Hepatocyte (in vitro differentiated cells): ENCODE data around the gene PRKRIP1. TPM values are rescaled to one million over a fixed set of nuclear protein-coding genes. Genes with fewer than 3 reads are reported as not detected.

Experiments
- DNase-seq: peaks from one replicate; pipeline ENCODE4 v3.0.0-alpha.2; 2016; ENCODE audit warnings: low spot score
- H2AFZ ChIP-seq: fragments of 200-600 bp; sonication (generic); 2 replicates; pipeline ENCODE4 v1.6.0; 2016; ENCODE audit warnings: antibody characterized with exemption, mild to moderate bottlenecking
- H3K27ac ChIP-seq: fragments of 200-600 bp; sonication (generic); 2 replicates; pipeline ENCODE4 v1.5.1; 2016; ENCODE audit warnings: mild to moderate bottlenecking
- H3K27me3 ChIP-seq: fragments of 200-600 bp; sonication (generic); 2 replicates; pipeline ENCODE4 v1.6.1; 2016
- H3K36me3 ChIP-seq: fragments of 200-600 bp; sonication (generic); replicated peaks from 2 replicates; pipeline ENCODE4 v1.5.1; 2016; ENCODE audit warnings: low read depth; ENCODE audit not compliant: insufficient read depth
- H3K4me1 ChIP-seq: fragments of 200-600 bp; sonication (generic); 2 replicates; pipeline ENCODE4 v1.5.1; 2016; ENCODE audit warnings: mild to moderate bottlenecking, moderate library complexity; ENCODE audit not compliant: insufficient read depth
- H3K4me2 ChIP-seq: fragments of 200-600 bp; sonication (generic); 2 replicates; pipeline ENCODE4 v1.6.0; 2016
- H3K4me3 ChIP-seq: fragments of 200-600 bp; sonication (generic); 2 replicates; pipeline ENCODE4 v1.5.1; 2016; ENCODE audit warnings: mild to moderate bottlenecking
- H3K79me2 ChIP-seq: fragments of 200-600 bp; sonication (generic); 2 replicates; pipeline ENCODE4 v1.6.0; 2017; ENCODE audit warnings: mild to moderate bottlenecking
- H3K9me2 ChIP-seq: fragments of 200-600 bp; sonication (generic); replicated peaks from 2 replicates; pipeline ENCODE4 v1.6.0; 2017; ENCODE audit warnings: mild to moderate bottlenecking; ENCODE audit not compliant: insufficient read depth
- H3K9me3 ChIP-seq: fragments of 200-600 bp; sonication (generic); 2 replicates; pipeline ENCODE4 v1.5.1; 2016; ENCODE audit warnings: low read depth, mild to moderate bottlenecking
- H4K20me1 ChIP-seq: fragments of 200-600 bp; sonication (generic); 2 replicates; pipeline ENCODE4 v1.6.0; 2016; ENCODE audit warnings: mild to moderate bottlenecking; ENCODE audit not compliant: insufficient read depth, poor library complexity, severe bottlenecking
- EZH2 ChIP-seq: fragments of 200-600 bp; sonication (generic); IDR thresholded peaks from 2 replicates; pipeline ENCODE4 v1.6.1; 2016; ENCODE audit warnings: antibody characterized with exemption, mild to moderate bottlenecking, borderline replicate concordance
- EZH2phosphoT487 ChIP-seq: fragments of 200-600 bp; sonication (generic); IDR thresholded peaks from one replicate; pipeline ENCODE4 v1.6.1; 2018; ENCODE audit warnings: antibody characterized with exemption, mild to moderate bottlenecking, low read depth, moderate library complexity; ENCODE audit not compliant: unreplicated experiment, severe bottlenecking
- WGBS: methylation state at CpG from one replicate; pipeline ENCODE4 v1.1.6; 2016; ENCODE audit warnings: low lambda C conversion rate; ENCODE audit errors: missing lambda C conversion rate; 5-methylcytosine and 5-hydroxymethylcytosine counted together
- polyA plus RNA-seq: library from polyadenylated mRNA; unstranded; fragments of >200 nt; fragmentation: Nextera tagmentation; extraction: Ambion mirVana; gene quantifications from 2 replicates; pipeline ENCODE4 v1.2.1, GENCODE V29; 2016
- total RNA-seq: library from RNA; depleted of rRNA; stranded (reverse); fragments of >200 nt; gene quantifications from 2 replicates; pipeline ENCODE4 v1.2.3, GENCODE V29; 2014
- TF ChIP-seq, protein P1 (sequence below): fragments of 200-600 bp; sonication (generic); IDR thresholded peaks from 2 replicates; pipeline ENCODE4 v1.5.1; 2016; ENCODE audit warnings: antibody characterized with exemption, mild to moderate bottlenecking; ENCODE audit not compliant: poor library complexity

Gene PRKRIP1
- total and polyA plus RNA-seq, 2 experiments from 2014 or later = 33.8 to 44.6 TPM

DNA sequence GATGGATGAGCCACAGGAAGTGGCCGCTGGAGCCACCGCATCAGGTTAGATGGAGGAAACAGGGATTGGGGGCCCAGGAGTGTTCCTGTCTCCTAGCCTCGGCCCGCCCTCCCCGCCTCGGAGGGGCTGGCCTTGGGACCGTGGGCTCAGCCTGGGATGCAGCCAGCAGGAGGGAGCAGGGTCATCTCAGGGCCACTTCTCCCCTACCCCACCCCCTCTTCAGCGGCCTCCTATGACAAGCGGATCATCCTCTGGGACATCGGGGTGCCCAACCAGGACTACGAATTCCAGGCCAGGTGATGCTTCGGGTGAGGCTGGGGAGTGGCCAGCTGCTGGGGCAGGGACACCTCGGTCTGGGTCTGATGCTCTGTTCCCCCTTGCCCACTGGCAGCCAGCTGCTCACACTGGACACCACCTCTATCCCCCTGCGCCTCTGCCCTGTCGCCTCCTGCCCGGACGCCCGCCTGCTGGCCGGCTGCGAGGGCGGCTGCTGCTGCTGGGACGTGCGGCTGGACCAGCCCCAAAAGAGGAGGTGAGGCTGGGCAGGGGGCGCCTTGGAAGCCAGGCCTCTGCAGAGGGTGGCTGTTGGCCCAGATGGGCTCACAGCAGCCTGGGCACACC, 73.3 kb downstream of the PRKRIP1 start:
- no peaks in the 10 kb centered on the region for H3K4me1 ChIP-seq
- no peak for DNase-seq
- H4K20me1 ChIP-seq = no peaks in the 10 kb centered on the region
- 91% methylated on average over 24 of the region's 24 CpGs for WGBS
- H3K27ac ChIP-seq = no peak overlapping the region
- no peak overlapping the region for H3K4me2 ChIP-seq
- TF ChIP-seq EZH2phosphoT487 = no peak
- TF ChIP-seq, protein P1, sequence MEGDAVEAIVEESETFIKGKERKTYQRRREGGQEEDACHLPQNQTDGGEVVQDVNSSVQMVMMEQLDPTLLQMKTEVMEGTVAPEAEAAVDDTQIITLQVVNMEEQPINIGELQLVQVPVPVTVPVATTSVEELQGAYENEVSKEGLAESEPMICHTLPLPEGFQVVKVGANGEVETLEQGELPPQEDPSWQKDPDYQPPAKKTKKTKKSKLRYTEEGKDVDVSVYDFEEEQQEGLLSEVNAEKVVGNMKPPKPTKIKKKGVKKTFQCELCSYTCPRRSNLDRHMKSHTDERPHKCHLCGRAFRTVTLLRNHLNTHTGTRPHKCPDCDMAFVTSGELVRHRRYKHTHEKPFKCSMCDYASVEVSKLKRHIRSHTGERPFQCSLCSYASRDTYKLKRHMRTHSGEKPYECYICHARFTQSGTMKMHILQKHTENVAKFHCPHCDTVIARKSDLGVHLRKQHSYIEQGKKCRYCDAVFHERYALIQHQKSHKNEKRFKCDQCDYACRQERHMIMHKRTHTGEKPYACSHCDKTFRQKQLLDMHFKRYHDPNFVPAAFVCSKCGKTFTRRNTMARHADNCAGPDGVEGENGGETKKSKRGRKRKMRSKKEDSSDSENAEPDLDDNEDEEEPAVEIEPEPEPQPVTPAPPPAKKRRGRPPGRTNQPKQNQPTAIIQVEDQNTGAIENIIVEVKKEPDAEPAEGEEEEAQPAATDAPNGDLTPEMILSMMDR = no peak
- no peak for TF ChIP-seq EZH2
- H3K9me2 ChIP-seq = no peaks in the 10 kb centered on the region
- H3K9me3 ChIP-seq = no peaks in the 10 kb centered on the region
- H2AFZ ChIP-seq = no peak overlapping the region
- H3K36me3 ChIP-seq = no peaks in the 10 kb centered on the region
- no peaks in the 10 kb centered on the region for H3K27me3 ChIP-seq
- peaks cover 2% of the 10 kb centered on the region for H3K79me2 ChIP-seq
- no peak overlapping the region for H3K4me3 ChIP-seq

DNA sequence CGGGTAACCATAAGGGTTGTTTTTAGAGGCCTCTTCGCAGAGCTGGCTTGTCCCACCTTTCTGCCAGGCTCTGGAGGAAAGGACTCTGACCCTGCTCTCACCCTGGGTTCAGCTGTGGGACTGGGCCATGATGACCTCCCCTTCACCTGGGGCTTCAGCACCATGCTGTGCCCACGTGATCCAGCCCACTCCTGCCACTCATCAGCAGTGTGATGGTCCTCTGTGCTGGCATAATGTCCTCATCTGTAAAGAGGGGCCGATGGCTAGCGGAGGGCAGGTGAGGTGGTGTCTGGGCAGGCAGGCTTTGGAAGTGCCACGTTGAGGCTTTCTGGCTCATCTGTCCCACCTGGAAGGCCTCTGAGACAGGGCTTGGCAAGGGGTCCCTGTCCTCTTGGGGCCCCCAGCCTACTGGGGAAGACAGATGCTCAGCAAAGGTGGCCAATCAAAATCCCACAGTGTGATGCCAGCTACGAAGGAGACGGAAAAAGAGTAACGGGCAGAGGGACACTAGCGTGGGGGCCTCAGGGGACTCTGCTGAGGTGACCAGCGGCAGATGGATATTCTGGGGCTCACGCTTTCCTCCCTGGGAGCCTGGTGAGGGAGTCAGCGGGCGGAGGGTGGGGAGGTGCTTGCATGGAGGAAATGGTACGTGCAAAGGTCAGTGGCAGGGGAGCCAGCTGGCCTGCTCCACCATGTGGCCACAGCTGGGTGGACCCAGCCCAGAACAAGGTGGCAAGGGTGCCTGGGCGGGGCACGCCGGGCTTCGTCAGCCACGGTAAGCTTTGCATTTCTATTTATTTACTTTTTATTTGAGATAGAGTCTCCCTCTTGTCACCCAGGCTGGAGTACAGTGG, 74.0 kb downstream of the PRKRIP1 start:
- no peaks in the 10 kb centered on the region for H3K9me2 ChIP-seq
- H3K27ac ChIP-seq = no peak overlapping the region
- H3K4me2 ChIP-seq = no peak overlapping the region
- no peak for DNase-seq
- no peaks in the 10 kb centered on the region for H3K36me3 ChIP-seq
- no peak overlapping the region for H3K4me3 ChIP-seq
- TF ChIP-seq EZH2 (no peak), EZH2phosphoT487 (no peak)
- TF ChIP-seq, protein P1 = no peak
- no peaks in the 10 kb centered on the region for H3K27me3 ChIP-seq
- no peaks in the 10 kb centered on the region for H4K20me1 ChIP-seq
- 86% methylated on average over 20 of the region's 20 CpGs for WGBS
- H2AFZ ChIP-seq = no peak overlapping the region
- H3K79me2 ChIP-seq = no peaks in the 10 kb centered on the region
- H3K4me1 ChIP-seq = no peaks in the 10 kb centered on the region
- H3K9me3 ChIP-seq = no peaks in the 10 kb centered on the region

DNA sequence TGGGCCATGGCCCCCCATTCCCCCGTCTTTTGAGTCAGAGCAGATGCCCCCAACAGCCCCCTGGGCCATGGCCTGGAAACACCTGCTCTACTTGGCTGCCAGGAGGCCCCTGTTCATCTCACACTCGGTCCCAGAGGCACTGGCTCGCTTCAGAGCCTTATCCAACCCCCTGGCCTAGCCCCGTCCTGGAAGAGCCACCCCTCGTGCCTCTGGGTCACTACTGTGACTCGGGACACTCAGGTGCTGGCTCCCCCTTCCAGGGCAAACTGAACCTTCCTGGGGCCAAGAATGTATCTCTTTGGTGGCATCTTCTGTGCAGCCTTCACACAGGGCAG, 75.6 kb downstream of the PRKRIP1 start:
- Histone ChIP-seq H3K9me2 (no peaks in the 10 kb centered on the region), H3K27me3 (no peaks in the 10 kb centered on the region), H3K4me3 (no peak overlapping the region), H3K27ac (no peak overlapping the region), H3K4me2 (no peak overlapping the region), H3K4me1 (no peaks in the 10 kb centered on the region), H3K36me3 (no peaks in the 10 kb centered on the region), H3K79me2 (no peaks in the 10 kb centered on the region), H2AFZ (no peak overlapping the region), H4K20me1 (no peaks in the 10 kb centered on the region), H3K9me3 (no peaks in the 10 kb centered on the region)
- no peak for DNase-seq
- 94% methylated on average over 4 of the region's 6 CpGs for WGBS
- no peak for TF ChIP-seq EZH2phosphoT487
- TF ChIP-seq, protein P1 = no peak
- no peak for TF ChIP-seq EZH2
